ENCODE measurements around the gene CADPS. TPM values are rescaled to one million over a fixed set of nuclear protein-coding genes. Genes with fewer than 3 reads are reported as not detected.

Gene CADPS
- total RNA-seq, 1 donor from 2014 or later = 1.3 TPM

DNA sequence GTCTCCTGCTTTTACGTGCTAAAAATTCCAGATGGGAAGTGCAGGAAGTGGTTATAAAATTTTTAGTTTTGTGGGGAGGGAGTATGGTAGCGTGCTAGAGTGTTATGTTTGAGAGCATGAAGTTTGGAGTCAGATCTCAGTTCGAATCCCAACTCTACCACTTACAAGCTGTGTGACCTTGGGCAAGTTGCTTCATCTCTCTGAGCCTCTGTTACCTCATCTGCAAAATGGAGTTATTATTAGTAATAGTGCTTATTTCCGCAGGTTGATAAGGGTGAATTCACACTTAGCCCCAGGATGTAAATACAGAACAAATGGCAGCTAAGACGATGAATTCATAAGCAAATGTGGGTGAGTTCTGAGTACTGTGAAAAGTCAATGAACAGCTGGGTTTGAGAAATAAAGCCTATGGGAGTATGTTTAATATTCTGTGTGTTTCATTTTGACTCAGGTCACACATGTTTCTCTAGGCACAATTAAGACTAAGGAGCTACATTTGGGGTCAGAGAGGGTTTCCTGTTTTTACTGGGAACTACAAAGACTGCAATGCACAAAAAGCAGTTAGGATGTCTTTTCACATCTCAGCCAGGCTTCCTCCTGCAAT, 428.8 kb downstream of the CADPS start:
- FAIRE-seq = no peak
- no peak overlapping the region for H3K4me3 ChIP-seq (ENCODE audit: low read depth, low read length)
- H3K36me3 ChIP-seq (ENCODE audit: control insufficient read depth, insufficient read depth, low read length) = no peaks in the 10 kb centered on the region
- TF ChIP-seq, protein P1, sequence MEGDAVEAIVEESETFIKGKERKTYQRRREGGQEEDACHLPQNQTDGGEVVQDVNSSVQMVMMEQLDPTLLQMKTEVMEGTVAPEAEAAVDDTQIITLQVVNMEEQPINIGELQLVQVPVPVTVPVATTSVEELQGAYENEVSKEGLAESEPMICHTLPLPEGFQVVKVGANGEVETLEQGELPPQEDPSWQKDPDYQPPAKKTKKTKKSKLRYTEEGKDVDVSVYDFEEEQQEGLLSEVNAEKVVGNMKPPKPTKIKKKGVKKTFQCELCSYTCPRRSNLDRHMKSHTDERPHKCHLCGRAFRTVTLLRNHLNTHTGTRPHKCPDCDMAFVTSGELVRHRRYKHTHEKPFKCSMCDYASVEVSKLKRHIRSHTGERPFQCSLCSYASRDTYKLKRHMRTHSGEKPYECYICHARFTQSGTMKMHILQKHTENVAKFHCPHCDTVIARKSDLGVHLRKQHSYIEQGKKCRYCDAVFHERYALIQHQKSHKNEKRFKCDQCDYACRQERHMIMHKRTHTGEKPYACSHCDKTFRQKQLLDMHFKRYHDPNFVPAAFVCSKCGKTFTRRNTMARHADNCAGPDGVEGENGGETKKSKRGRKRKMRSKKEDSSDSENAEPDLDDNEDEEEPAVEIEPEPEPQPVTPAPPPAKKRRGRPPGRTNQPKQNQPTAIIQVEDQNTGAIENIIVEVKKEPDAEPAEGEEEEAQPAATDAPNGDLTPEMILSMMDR (IDR thresholded peaks at IDR 0.05; ENCODE audit: insufficient read depth, low read length, severe bottlenecking) = no peak
- DNase-seq (ENCODE audit: low read depth) = no peak
- no peaks in the 10 kb centered on the region for H3K27me3 ChIP-seq (ENCODE audit: control insufficient read depth, insufficient read depth, low read length)

DNA sequence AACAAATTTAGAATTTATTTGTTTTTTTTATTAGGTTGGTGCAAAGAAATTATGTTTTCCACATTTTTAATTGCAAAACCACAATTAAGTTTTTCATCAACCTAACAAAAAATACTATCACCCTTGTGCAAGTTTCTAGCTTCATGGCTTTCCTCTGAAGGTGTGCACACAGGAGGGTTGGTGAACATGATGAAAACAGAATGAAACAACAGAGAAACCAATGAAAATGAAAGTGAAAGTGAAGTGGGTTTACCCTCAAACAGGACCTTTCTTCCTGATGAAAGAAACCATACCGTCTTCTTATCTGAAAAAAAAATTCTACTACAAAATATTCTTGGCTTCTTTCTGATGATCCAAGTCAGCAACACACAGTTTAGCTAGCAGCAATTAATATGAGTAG, 429.9 kb downstream of the CADPS start:
- no peak for FAIRE-seq
- DNase-seq (ENCODE audit: low read depth) = peak; percentile 4
- H3K4me3 ChIP-seq (ENCODE audit: low read depth, low read length) = no peak overlapping the region
- no peaks in the 10 kb centered on the region for H3K36me3 ChIP-seq (ENCODE audit: control insufficient read depth, insufficient read depth, low read length)
- TF ChIP-seq, protein P1 (IDR thresholded peaks at IDR 0.05; ENCODE audit: insufficient read depth, low read length, severe bottlenecking) = no peak
- H3K27me3 ChIP-seq (ENCODE audit: control insufficient read depth, insufficient read depth, low read length) = no peaks in the 10 kb centered on the region

DNA sequence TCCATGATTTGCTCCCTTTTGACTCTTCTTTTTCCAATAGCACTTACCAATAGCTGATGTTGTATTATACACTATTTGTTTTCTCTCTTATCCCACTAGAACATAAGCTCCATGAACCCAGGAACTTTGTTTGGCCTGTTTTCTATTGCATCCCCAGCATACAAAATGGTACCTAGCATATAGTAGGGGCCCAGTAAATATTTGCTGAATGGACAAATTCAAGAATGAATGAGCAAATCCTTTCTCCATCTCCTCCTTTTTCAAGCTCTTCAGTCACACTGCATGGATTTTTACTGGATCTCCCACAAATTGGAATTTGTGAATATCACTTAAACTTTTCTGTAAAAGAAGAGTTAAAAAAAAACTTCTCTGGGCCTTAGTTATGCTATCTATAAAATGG, 435.2 kb downstream of the CADPS start:
- DNase-seq (ENCODE audit: low read depth) (no peak), FAIRE-seq (no peak)
- Histone ChIP-seq H3K4me3 (ENCODE audit: low read depth, low read length) (no peak overlapping the region), H3K36me3 (ENCODE audit: control insufficient read depth, insufficient read depth, low read length) (no peaks in the 10 kb centered on the region), H3K27me3 (ENCODE audit: control insufficient read depth, insufficient read depth, low read length) (peaks cover 2% of the 10 kb centered on the region)
- TF ChIP-seq, protein P1 (IDR thresholded peaks at IDR 0.05; ENCODE audit: insufficient read depth, low read length, severe bottlenecking) = no peak

DNA sequence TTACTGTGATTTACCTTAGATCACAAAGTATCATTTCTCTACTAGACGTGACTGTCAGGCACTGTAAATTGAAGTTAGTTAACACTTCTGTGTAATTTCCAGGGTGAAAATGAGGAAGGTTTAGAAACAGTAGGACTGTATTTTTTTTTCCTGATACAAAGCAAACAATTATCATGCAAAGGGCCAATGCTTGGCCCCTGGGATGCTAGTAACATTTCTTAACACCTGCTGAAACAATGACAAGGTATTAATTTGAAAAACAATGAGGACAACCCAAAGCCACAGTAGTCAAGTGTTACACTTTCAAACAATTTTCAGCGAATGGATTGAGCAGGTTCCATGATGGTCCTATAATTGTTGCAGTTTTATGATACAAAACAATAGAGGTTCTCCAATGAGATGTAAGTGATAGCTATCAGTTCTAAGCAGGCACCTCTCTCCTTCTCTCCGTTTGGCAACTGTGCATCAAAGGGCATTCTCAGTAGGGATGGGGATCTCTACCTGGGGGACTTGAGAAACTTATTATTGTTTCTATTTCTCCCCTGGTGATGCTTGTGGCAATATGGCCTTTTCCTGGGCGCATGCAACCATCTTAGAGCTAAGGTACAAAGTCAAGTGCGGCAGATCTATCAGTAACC, 435.9 kb downstream of the CADPS start:
- no peak for FAIRE-seq
- TF ChIP-seq, protein P1 (IDR thresholded peaks at IDR 0.05; ENCODE audit: insufficient read depth, low read length, severe bottlenecking) = no peak
- Histone ChIP-seq H3K36me3 (ENCODE audit: control insufficient read depth, insufficient read depth, low read length) (no peaks in the 10 kb centered on the region), H3K27me3 (ENCODE audit: control insufficient read depth, insufficient read depth, low read length) (peaks cover 2% of the 10 kb centered on the region), H3K4me3 (ENCODE audit: low read depth, low read length) (no peak overlapping the region)
- DNase-seq (ENCODE audit: low read depth) = no peak

DNA sequence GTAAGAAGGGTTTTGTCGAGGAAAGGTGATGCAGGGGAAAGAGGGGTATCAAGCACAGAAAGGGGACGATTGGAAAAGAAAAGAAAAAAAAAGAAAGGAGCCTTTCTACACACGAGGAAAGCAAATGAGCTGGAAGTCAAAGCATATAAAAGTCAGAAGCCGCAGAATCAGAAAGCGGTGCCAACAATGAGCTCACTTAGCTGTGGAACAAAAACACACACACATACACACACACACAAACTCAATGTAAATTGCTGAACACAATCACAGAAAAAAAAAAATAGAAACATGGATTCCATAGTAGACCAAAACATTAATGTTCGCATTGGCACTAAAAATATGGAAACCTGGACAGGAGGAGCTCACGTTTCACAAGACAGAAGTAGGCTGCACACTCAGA, 438.4 kb downstream of the CADPS start:
- TF ChIP-seq, protein P1 (IDR thresholded peaks at IDR 0.05; ENCODE audit: insufficient read depth, low read length, severe bottlenecking) = no peak
- H3K36me3 ChIP-seq (ENCODE audit: control insufficient read depth, insufficient read depth, low read length) = no peaks in the 10 kb centered on the region
- H3K4me3 ChIP-seq (ENCODE audit: low read depth, low read length) = no peak overlapping the region
- no peak for DNase-seq (ENCODE audit: low read depth)
- FAIRE-seq = no peak
- H3K27me3 ChIP-seq (ENCODE audit: control insufficient read depth, insufficient read depth, low read length) = peaks cover 2% of the 10 kb centered on the region

DNA sequence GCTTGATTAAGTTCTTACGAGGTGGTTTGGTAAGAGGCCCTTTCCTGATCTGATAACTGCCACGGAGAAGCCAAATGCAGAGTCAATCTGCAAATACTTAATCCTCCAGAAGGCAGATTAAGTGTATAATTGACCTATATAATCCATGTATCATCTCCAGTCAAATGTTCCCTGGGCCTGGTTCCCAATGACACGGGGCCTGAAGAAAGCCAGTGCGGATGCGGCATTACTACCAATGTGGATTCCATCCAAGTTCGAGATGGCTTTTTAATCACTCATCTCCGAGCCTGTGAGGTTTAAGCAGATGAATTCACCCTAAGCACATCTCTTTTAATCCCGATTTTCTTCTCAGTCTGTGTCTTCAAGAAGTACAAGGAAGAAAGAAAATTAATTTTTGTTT, 441.8 kb downstream of the CADPS start:
- FAIRE-seq = no peak
- DNase-seq (ENCODE audit: low read depth) = no peak
- TF ChIP-seq, protein P1 (IDR thresholded peaks at IDR 0.05; ENCODE audit: insufficient read depth, low read length, severe bottlenecking) = no peak
- Histone ChIP-seq H3K36me3 (ENCODE audit: control insufficient read depth, insufficient read depth, low read length) (no peaks in the 10 kb centered on the region), H3K27me3 (ENCODE audit: control insufficient read depth, insufficient read depth, low read length) (peaks cover 2% of the 10 kb centered on the region), H3K4me3 (ENCODE audit: low read depth, low read length) (no peak overlapping the region)

Data from bronchial epithelial cell (primary cell).